Upper lobe of right lung (tissue), 1 donor: Measurements from ENCODE around the gene PTGES3L. TPM values are rescaled to one million over a fixed set of nuclear protein-coding genes. Genes with fewer than 3 reads are reported as not detected.

Experiments
- ATAC-seq: fragments of 200-7000 bp; cut with Tn5 transposase; one replicate; pipeline ENCODE4 v1.9.1; 2020; ENCODE audit warnings: mild to moderate bottlenecking, moderate library complexity
- DNase-seq: peaks from one replicate; pipeline ENCODE4 v3.0.0-alpha.2; 2020
- H3K27ac ChIP-seq: fragments of 200-600 bp; one replicate; pipeline ENCODE4 v1.8.0; 2022
- H3K27me3 ChIP-seq: fragments of 200-600 bp; one replicate; pipeline ENCODE4 v1.8.0; 2022; ENCODE audit warnings: mild to moderate bottlenecking
- H3K36me3 ChIP-seq: fragments of 200-600 bp; one replicate; pipeline ENCODE4 v1.8.0; 2022
- H3K4me1 ChIP-seq: fragments of 200-600 bp; one replicate; pipeline ENCODE4 v1.8.0; 2022
- H3K4me3 ChIP-seq: fragments of 200-600 bp; one replicate; pipeline ENCODE4 v1.8.0; 2022; ENCODE audit warnings: mild to moderate bottlenecking
- H3K9me3 ChIP-seq: fragments of 200-600 bp; one replicate; pipeline ENCODE4 v1.8.0; 2022
- CTCF ChIP-seq: fragments of 200-600 bp; IDR thresholded peaks from one replicate; pipeline ENCODE4 v1.8.0; 2022; ENCODE audit warnings: antibody characterized with exemption
- intact Hi-C: fragments of 100-400 bp; cut with DNase I; formaldehyde crosslinking; loops from one replicate; pipeline ENCODE4 v1.11.0; 2022
- total RNA-seq: library from RNA; stranded (reverse); fragmentation: NEBNext Ultra II Directional; extraction: Animal tissue kit (Norgen Biotek cat#: 25700); gene quantifications from one replicate; pipeline ENCODE4 v1.2.1, GENCODE V29; 2021
- donor health status: DM: no; HTN: yes; CAD: no; lungs with severe emphysema.

Gene PTGES3L
- total RNA-seq, 1 donor from 2014 or later = 0.38 TPM

GRCh38 chr17:43020030-43020621, 40.2 kb upstream of the PTGES3L start:
- Histone ChIP-seq H3K9me3 (no peaks in the 10 kb centered on the region), H3K4me3 (peak overlapping the region; percentile 100), H3K36me3 (peaks cover 31% of the 10 kb centered on the region), H3K27me3 (no peaks in the 10 kb centered on the region), H3K27ac (peak overlapping the region; percentile 88), H3K4me1 (peaks cover 46% of the 10 kb centered on the region)
- DNase-seq (no peak), ATAC-seq (peak; percentile 0)
- intact Hi-C loops = no loop called here
- no peak for TF ChIP-seq CTCF

GRCh38 chr17:43019418-43019817, 39.5 kb upstream of the PTGES3L start:
- ATAC-seq = no peak
- H3K4me3 ChIP-seq = no peak overlapping the region
- no peak for TF ChIP-seq CTCF
- H3K27ac ChIP-seq = peak overlapping the region; percentile 88
- intact Hi-C loops = no loop called here
- H3K4me1 ChIP-seq = peaks cover 53% of the 10 kb centered on the region
- H3K9me3 ChIP-seq = no peaks in the 10 kb centered on the region
- peaks cover 38% of the 10 kb centered on the region for H3K36me3 ChIP-seq
- DNase-seq = no peak
- H3K27me3 ChIP-seq = no peaks in the 10 kb centered on the region

- no peaks in the 10 kb centered on the region for H3K9me3 ChIP-seq
- no peaks in the 10 kb centered on the region for H3K27me3 ChIP-seq
- intact Hi-C loops = no loop called here
- peak overlapping the region; percentile 88 for H3K27ac ChIP-seq
- no peak for TF ChIP-seq CTCF
- ATAC-seq (no peak), DNase-seq (no peak)
- no peak overlapping the region for H3K4me3 ChIP-seq
- H3K36me3 ChIP-seq = peaks cover 43% of the 10 kb centered on the region
- H3K4me1 ChIP-seq = peaks cover 53% of the 10 kb centered on the region
These were observed 39.1 kb upstream of the PTGES3L start for GRCh38 chr17:43018932-43019331.

- intact Hi-C loops = no loop called here
- ATAC-seq (no peak), DNase-seq (no peak)
- Histone ChIP-seq H3K27me3 (no peaks in the 10 kb centered on the region), H3K4me1 (peaks cover 52% of the 10 kb centered on the region), H3K36me3 (peaks cover 50% of the 10 kb centered on the region), H3K27ac (no peak overlapping the region), H3K4me3 (no peak overlapping the region), H3K9me3 (no peaks in the 10 kb centered on the region)
- TF ChIP-seq CTCF = no peak
These were observed 38.4 kb upstream of the PTGES3L start for GRCh38 chr17:43018008-43018853.

GRCh38 chr17:43016216-43016615, 36.3 kb upstream of the PTGES3L start:
- intact Hi-C loops = no loop called here
- no peak for DNase-seq

More at GRCh38 chr17:43016216-43016615, 36.3 kb upstream of the PTGES3L start:
- Histone ChIP-seq H3K4me3 (no peak overlapping the region), H3K27ac (peak overlapping the region; percentile 40), H3K4me1 (peaks cover 48% of the 10 kb centered on the region), H3K36me3 (peaks cover 64% of the 10 kb centered on the region), H3K27me3 (no peaks in the 10 kb centered on the region), H3K9me3 (no peaks in the 10 kb centered on the region)
- ATAC-seq = no peak
- TF ChIP-seq CTCF = no peak
